NCI-H510A treated with DMSO at 0.1 percent for 48 hours (cell line): ENCODE data around the gene TMEM30A.

Experiments used
- DNase-seq: peaks from one replicate; lab custom pipeline; 2025; lab: John Stamatoyannopoulos, UW

Gene TMEM30A

GRCh38 chr6:75215291-75215690, 69.3 kb downstream of the TMEM30A start:
- no peak for DNase-seq

DNA sequence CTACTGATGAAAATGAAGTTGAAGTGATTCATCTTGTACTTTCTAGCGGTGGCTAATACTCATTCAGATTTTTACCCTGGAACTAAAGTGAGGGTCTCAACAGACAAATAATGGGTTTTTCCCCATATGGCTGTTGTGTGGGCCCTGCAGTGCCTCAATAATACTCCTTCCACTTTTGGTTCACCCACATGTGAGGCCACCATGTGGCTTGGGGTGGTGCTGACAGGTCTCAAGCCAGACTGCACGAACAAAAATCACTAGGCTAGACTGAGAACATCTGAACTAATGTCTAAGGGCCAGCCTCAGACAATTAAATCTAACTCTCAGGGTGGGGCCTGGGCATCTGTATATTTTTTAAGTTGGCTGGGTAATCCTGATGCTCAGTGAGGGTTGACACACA, 70.9 kb downstream of the TMEM30A start:
- no peak for DNase-seq

DNA sequence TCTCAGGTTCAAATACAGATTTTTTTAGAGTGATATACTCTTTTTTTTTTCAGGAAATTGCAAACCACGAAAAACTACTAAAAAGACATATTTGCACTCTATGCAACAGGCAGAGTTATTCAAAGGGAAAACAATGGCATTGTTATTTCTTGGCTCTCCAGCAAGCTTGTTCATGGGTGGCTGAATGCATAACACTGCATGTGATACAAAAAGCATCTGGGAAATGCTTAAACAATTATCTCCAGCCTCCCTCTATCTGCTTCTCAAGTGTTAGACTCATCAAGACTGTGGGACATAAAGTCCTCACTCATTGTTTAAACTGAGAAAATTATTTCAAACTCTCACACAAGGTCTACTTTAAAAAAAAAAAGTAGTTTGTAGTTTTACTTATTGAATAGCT, 71.5 kb downstream of the TMEM30A start:
- no peak for DNase-seq

GRCh38 chr6:75211920-75212590, 72.5 kb downstream of the TMEM30A start:
- no peak for DNase-seq

DNA sequence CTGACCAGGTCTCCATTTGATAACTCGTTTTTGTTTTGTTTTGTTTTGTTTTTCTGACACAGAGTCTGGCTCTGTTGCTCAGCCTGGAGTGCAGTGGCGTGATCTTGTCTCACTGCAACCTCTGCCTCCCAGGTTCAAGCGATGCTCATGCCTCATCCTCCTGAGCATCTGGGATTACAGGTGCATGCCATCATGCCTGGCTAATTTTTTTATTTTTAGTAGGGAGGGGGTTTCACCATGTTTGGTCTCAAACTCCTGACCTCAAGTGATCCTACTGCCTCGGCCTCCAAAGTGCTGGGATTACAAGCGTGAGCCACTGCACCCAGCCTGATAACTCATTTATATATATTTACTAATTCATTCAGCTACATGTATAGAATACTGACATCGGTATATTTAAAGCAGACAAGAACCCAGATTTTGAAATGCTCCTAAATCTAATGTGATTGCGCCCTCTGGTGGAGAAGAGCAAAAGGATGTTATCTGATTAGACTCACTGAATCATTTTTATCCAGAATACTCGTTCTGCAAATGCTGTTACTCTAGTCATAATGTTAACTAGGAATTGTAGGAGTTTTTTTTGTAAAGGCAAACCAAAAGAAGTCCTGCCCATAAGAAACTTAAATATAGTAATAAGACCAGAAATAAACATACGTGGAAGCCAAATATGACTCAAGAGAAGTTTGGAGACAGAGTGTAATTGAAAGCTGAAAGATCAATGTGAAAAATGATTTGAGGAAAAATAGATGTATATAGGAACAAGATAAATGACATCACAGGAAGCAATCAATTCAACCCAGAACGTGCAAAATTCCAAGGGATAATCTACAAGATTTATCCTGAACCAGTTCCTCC, 73.5 kb downstream of the TMEM30A start:
- peak; percentile 42 for DNase-seq

GRCh38 chr6:75209184-75209723, 75.3 kb downstream of the TMEM30A start:
- no peak for DNase-seq

GRCh38 chr6:75208298-75209183, 76.1 kb downstream of the TMEM30A start:
- peak; percentile 72 for DNase-seq

- DNase-seq = no peak
Observed at GRCh38 chr6:75206576-75207342, 77.8 kb downstream of the TMEM30A start.

- DNase-seq = peak; percentile 44
Observed at GRCh38 chr6:75205776-75206575, 78.6 kb downstream of the TMEM30A start, which contains the start of gene COL12A1. Gene COL12A1, minus strand, starts transcription at chr6:75206053. Its CDS starts 3,261 bp downstream, at chr6:75202792.

GRCh38 chr6:75204959-75205775, 79.4 kb downstream of the TMEM30A start:
- no peak for DNase-seq

GRCh38 chr6:75204217-75204958, 80.2 kb downstream of the TMEM30A start:
- DNase-seq = peak; percentile 24

GRCh38 chr6:75203721-75204120, 80.9 kb downstream of the TMEM30A start:
- no peak for DNase-seq
